Left ventricle myocardium superior (tissue), 1 donor: ENCODE measurements around the gene ORAI3. TPM values are rescaled to one million over a fixed set of nuclear protein-coding genes. Genes with fewer than 3 reads are reported as not detected.

Source experiments
- ATAC-seq: fragments of 200-7000 bp; cut with Tn5 transposase; one replicate; pipeline ENCODE4 v1.9.1; 2020; ENCODE audit warnings: mild to moderate bottlenecking, moderate library complexity
- DNase-seq: peaks from one replicate; pipeline ENCODE4 v3.0.0-alpha.2; 2020
- intact Hi-C: fragments of 100-400 bp; cut with micrococcal nuclease; formaldehyde crosslinking; loops from one replicate; pipeline ENCODE4 v1.11.0; 2022
- total RNA-seq: library from RNA; stranded (reverse); fragmentation: NEBNext Ultra II Directional; extraction: Animal tissue kit (Norgen Biotek cat#: 25700); gene quantifications from one replicate; pipeline ENCODE4 v1.2.1, GENCODE V29; 2021
- donor health status: DM: no; HTN: yes; CAD: no; lungs with severe emphysema.

The ORAI3 gene
- total RNA-seq, 1 donor from 2014 or later: 10.8 TPM

GRCh38 chr16:30942426-30942806 lies 6.5 kb upstream of the ORAI3 start:
- intact Hi-C loops: no loop called here
- DNase-seq (no peak), ATAC-seq (no peak)

GRCh38 chr16:30944352-30944751 lies 4.5 kb upstream of the ORAI3 start:
- ATAC-seq (no peak), DNase-seq (no peak)
- intact Hi-C loops: no loop called here

GRCh38 chr16:30946671-30947540 lies 2.0 kb upstream of the ORAI3 start:
- no peak for DNase-seq
- intact Hi-C loops: no loop called here
- no peak for ATAC-seq

- ATAC-seq (no peak), DNase-seq (no peak)
- intact Hi-C loops: no loop called here
These were observed 1.4 kb upstream of the ORAI3 start for GRCh38 chr16:30947541-30947858.

- peak; percentile 77 for DNase-seq
- intact Hi-C loops: no loop called here
- ATAC-seq: peak; percentile 53
These were observed 805 bp upstream of the ORAI3 start for GRCh38 chr16:30947859-30948666.

GRCh38 chr16:30949650-30950515 lies 1.0 kb downstream of the ORAI3 start:
- DNase-seq (peak; percentile 88), ATAC-seq (peak; percentile 63)
- intact Hi-C loops: no loop called here

- intact Hi-C loops: no loop called here
- no peak for DNase-seq
- ATAC-seq: no peak
These were observed 1.7 kb downstream of the ORAI3 start for GRCh38 chr16:30950516-30951065.

- ATAC-seq (no peak), DNase-seq (no peak)
- intact Hi-C loops: no loop called here
These were observed 2.3 kb downstream of the ORAI3 start for GRCh38 chr16:30951193-30951592.

- intact Hi-C loops: no loop called here
- ATAC-seq (no peak), DNase-seq (peak; percentile 79)
These were observed 2.9 kb downstream of the ORAI3 start for GRCh38 chr16:30951750-30952149.

GRCh38 chr16:30953111-30953510 lies 4.2 kb downstream of the ORAI3 start:
- ATAC-seq: no peak
- no peak for DNase-seq
- intact Hi-C loops: no loop called here

GRCh38 chr16:30953511-30954124 lies 4.8 kb downstream of the ORAI3 start:
- DNase-seq (peak; percentile 74), ATAC-seq (no peak)
- intact Hi-C loops: no loop called here

- DNase-seq (no peak), ATAC-seq (no peak)
- intact Hi-C loops: no loop called here
These were observed 6.1 kb downstream of the ORAI3 start for GRCh38 chr16:30954993-30955392.

- ATAC-seq: peak; percentile 80
- DNase-seq: peak; percentile 89
- intact Hi-C loops: no loop called here
These were observed 8.0 kb downstream of the ORAI3 start for GRCh38 chr16:30956601-30957455.

GRCh38 chr16:30957456-30958174 lies 8.7 kb downstream of the ORAI3 start, which contains the start of gene SETD1A:
TSS of gene SETD1A (plus strand) at chr16:30957754. CDS start at chr16:30958732, 978 bp downstream.
- DNase-seq (peak; percentile 97), ATAC-seq (peak; percentile 91)
- intact Hi-C loops: no loop called here

- DNase-seq (no peak), ATAC-seq (peak; percentile 7)
- intact Hi-C loops: no loop called here
These were observed 9.6 kb downstream of the ORAI3 start for GRCh38 chr16:30958175-30959079.

- ATAC-seq: no peak
- intact Hi-C loops: no loop called here
These were observed 12.5 kb downstream of the ORAI3 start for GRCh38 chr16:30961384-30961783.

More at GRCh38 chr16:30961384-30961783, 12.5 kb downstream of the ORAI3 start:
- DNase-seq: no peak
